Measurements from ENCODE around the gene SLCO2B1.
A peak's percentile ranks its signal among the peaks of the same experiment; 100 is the strongest.

Gene SLCO2B1

DNA sequence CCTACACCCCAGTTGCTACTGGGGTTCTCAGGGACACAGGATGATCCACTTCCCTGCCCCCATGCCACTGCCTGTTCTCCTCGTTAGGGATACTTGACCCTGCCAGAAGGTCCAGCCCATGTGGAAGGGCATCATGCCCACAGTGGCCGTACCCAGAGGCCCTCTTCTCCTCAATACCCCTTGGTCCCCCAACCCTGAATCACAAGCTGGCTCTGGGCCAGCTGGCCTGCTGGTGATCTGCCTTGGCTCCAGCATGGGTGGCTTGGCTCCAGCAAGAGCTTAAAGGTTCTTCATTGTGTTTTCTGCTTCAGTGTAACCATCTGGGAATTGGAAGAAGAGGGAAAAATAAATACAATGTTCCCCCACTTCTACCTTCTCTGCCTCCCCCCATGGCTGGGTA lies 78.6 kb downstream of the SLCO2B1 start:
- Mint-ChIP-seq H3K9me3 (no peaks in the 10 kb centered on the region), H3K4me3 (no peak overlapping the region), H3K4me1 (ENCODE audit: low read depth) (no peaks in the 10 kb centered on the region), H3K27ac (no peak overlapping the region), H3K36me3 (ENCODE audit: low read depth) (no peaks in the 10 kb centered on the region), H3K27me3 (peaks cover 3% of the 10 kb centered on the region)
- DNase-seq = no peak

DNA sequence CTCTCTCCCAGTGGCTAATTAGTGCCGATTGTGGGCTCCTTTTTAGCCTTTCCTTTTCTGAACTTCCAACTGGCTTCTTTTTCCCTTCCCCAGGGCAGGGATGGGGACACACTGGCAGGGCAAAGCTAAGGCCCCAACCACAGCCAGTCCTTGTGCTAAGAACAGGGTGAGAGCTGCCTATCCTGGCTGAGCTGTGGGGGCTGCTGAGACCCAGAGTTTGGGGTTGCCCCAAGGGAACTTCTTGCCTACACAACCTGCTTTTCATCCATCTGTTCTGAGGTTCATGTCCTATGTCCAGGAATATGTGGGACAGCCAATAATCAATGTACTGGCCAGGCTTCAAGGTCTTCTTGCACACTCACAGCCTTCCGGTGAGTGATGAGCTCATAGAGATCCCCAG lies 79.7 kb downstream of the SLCO2B1 start:
- no peak overlapping the region for H3K4me3 Mint-ChIP-seq
- no peak for DNase-seq

DNA sequence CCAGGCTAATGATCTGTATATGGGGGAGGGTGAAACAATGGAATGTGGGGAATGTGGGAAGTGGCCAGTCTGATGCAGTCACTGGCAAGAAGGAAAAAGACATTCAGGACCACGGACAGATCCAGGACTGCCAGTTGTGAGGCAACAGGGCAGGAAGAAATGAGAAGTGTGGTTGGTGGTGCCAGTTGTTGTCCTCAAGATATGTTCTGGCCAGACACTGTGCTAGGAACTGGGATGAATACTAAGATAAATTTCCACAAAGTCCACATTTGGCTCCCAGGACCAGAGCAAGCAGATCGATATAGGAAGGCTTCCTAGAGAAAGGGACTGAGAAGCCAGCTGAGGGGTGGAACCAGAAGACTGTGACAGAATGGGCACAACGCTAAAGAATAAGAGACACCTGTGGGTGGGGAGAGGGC lies 82.9 kb downstream of the SLCO2B1 start:
- H3K4me1 Mint-ChIP-seq (ENCODE audit: low read depth) = no peaks in the 10 kb centered on the region
- H3K27ac Mint-ChIP-seq = no peak overlapping the region
- DNase-seq = no peak
- peaks cover 16% of the 10 kb centered on the region for H3K27me3 Mint-ChIP-seq
- H3K4me3 Mint-ChIP-seq = no peak overlapping the region
- no peaks in the 10 kb centered on the region for H3K36me3 Mint-ChIP-seq (ENCODE audit: low read depth)
- no peaks in the 10 kb centered on the region for H3K9me3 Mint-ChIP-seq

More for the DNA sequence above, 79.7 kb downstream of the SLCO2B1 start:
- peaks cover 4% of the 10 kb centered on the region for H3K27me3 Mint-ChIP-seq
- no peak overlapping the region for H3K27ac Mint-ChIP-seq
- no peaks in the 10 kb centered on the region for H3K9me3 Mint-ChIP-seq
- H3K4me1 Mint-ChIP-seq (ENCODE audit: low read depth) = no peaks in the 10 kb centered on the region
- H3K36me3 Mint-ChIP-seq (ENCODE audit: low read depth) = no peaks in the 10 kb centered on the region

DNA sequence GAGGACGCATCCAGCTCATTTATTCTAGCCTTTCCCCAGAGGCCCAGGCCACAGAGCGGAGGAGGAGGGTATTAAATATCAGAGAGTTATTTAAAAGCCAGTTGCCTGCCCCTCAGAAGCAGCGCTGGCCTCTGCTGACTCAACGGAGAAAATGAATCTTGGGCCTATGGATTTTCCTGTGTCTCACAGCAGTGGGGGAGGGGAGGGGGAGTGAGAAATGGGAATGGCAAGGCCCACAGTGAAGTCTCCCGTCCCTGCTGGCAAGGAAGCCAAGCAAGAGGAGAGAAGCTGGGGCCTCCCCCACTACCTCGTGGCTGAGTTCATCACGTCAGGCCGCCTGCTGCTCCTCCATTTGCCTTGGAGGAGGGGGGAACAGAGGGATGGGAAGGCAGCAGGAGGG lies 85.2 kb downstream of the SLCO2B1 start:
- no peak overlapping the region for H3K4me3 Mint-ChIP-seq
- no peaks in the 10 kb centered on the region for H3K36me3 Mint-ChIP-seq (ENCODE audit: low read depth)
- DNase-seq = no peak
- peaks cover 6% of the 10 kb centered on the region for H3K4me1 Mint-ChIP-seq (ENCODE audit: low read depth)
- no peak overlapping the region for H3K27ac Mint-ChIP-seq
- peaks cover 28% of the 10 kb centered on the region for H3K27me3 Mint-ChIP-seq
- H3K9me3 Mint-ChIP-seq = no peaks in the 10 kb centered on the region

DNA sequence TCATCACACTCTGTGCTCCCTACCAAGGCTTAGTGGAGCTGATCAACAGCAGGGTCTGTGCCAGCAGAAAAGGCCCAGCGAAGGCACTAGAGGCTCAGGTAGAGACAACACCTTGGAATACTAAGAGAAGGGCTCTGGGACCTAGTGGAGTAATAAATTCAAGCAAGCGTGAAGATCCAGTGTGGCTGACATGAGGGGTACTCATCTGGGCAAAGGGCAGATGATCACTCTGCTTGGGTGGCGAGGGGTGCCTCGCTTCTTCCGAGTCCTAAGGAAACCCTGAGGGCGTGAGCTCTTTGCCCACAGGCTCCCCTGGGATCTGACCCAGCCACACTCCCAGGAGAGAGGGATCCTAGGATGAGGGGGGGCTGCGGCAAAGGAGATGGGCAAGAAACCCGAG lies 86.1 kb downstream of the SLCO2B1 start:
- no peak overlapping the region for H3K27ac Mint-ChIP-seq

DNA sequence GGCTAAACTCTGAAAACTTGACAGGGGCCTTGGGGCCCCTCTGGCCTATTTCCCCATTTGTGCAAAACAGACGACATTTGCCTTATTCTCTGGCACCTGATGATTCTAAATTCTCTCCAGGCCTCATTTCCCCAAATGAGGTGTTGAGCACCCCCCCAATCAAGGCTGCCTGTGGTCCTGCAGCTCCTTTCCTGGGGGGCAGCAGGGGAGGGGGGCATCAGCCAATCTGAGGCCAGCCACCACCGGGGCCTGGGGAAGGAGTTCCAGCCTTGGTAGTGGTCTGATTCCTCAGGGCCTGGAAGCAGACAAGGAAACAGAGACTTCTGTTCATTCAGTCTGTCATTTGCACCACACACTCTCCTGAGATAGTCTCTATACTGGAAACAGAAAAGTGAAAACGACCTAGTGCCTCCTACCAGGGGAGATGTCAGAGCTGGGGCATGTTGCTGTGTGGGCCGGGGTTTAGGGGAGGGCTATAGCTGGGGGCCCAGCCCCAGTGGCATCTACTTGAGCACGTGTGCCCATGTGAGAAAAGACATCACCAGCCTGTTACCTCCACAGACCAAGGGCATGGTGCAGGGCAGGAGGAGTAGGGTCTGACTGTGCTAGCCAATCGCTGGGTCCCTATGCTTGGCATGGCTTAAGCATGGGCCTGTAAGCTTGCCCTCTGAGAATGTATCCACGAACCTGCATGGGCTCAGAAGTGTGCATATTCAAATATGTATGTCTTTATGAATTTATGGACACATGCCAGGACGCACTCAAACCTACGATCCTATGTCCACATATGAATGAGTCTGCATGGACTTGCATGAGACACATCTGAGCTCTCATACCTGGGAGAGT lies 87.9 kb downstream of the SLCO2B1 start:
- Mint-ChIP-seq H3K4me3 (no peak overlapping the region), H3K9me3 (no peaks in the 10 kb centered on the region), H3K27ac (no peak overlapping the region), H3K4me1 (ENCODE audit: low read depth) (peaks cover 11% of the 10 kb centered on the region), H3K27me3 (peaks cover 46% of the 10 kb centered on the region), H3K36me3 (ENCODE audit: low read depth) (no peaks in the 10 kb centered on the region)
- no peak for DNase-seq

More for the DNA sequence above, 86.1 kb downstream of the SLCO2B1 start:
- no peak for DNase-seq
- H3K27me3 Mint-ChIP-seq = peaks cover 28% of the 10 kb centered on the region
- peaks cover 6% of the 10 kb centered on the region for H3K4me1 Mint-ChIP-seq (ENCODE audit: low read depth)
- no peaks in the 10 kb centered on the region for H3K36me3 Mint-ChIP-seq (ENCODE audit: low read depth)
- no peaks in the 10 kb centered on the region for H3K9me3 Mint-ChIP-seq
- H3K4me3 Mint-ChIP-seq = no peak overlapping the region

DNA sequence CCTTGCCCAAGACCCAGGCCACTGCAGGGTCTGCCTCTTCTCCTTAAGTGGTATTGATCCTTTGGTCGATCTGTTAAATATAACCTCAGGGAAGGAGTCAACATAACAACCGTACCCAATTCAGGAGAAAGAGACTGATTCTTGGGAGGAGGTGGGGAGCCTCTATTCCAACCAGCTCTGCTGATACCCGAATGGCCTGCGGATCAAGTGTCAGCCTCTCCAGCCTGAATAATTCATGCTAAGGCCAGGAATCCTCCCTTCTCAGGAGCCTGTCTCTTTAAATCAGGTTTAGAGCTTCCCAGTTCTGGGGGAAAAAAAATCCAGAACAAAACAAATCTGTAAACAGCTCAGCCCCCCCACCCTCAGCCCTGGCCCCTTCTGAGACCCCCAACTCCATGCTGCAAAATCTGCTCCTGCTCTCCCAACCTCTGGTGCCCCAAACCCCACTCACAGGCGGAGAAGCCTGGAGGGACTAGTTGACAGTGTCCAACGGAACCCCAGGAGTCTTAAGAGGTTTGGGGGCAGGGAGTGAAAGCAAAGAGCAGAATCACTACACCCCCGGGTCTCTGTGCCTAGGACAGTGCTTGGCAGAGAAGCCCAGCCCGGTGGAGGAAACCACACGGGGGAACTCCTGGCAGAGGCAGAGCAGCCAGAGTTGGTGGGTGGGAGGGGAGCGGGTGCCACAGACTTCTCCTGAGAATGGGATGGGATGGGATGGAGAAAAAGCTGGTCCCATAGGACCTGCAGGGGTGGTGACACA lies 88.8 kb downstream of the SLCO2B1 start:
- DNase-seq = no peak
- Mint-ChIP-seq H3K4me1 (ENCODE audit: low read depth) (peaks cover 11% of the 10 kb centered on the region), H3K9me3 (no peaks in the 10 kb centered on the region), H3K4me3 (peak overlapping the region; percentile 73), H3K36me3 (ENCODE audit: low read depth) (no peaks in the 10 kb centered on the region), H3K27me3 (peaks cover 50% of the 10 kb centered on the region), H3K27ac (no peak overlapping the region)

DNA sequence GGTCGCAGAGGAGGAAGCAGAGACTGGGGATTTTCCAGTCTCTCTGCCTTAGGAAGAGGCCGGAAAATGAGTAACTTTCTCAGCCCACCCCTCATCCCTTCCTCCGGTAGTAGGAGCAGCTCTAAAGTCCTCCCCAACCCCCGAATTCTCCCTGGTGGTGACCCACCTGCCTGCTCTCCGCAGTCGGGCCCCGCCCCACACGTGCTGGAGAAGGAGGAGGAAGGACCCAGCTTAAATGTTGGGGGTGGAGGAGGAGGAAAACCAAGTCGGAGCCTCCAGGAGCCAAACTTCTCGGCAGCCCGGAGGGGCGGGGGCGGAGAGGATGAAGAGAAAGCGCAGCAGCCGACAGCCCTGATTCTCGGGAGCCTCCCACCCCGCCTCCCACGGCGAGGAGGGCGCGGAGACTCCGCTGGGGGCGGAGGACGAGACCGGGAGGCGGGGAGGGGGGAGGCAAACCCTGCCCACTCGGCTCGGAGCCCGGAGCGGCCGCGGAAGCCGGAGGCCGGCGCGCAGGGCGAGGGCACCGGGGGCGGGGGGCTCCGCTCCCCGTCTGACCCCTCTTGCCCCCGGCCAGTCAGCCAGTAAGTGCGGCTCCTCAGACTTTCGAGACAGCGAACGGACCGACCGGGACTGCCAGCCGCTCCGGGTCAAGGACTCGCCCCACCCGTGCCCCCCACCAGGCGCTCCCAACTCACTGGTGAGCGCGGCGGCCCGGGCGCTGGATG lies 89.6 kb downstream of the SLCO2B1 start, which contains the start of gene TPBGL:
Gene TPBGL (plus strand): TSS at position 464 of the 725 bp plus-strand sequence. CDS start 276 bp downstream, outside the sequence.
- H3K27me3 Mint-ChIP-seq = peaks cover 50% of the 10 kb centered on the region
- H3K27ac Mint-ChIP-seq = no peak within 1 kb of the TSS
- H3K4me1 Mint-ChIP-seq (ENCODE audit: low read depth) = peaks cover 11% of the 10 kb centered on the region
- no peak for DNase-seq
- H3K9me3 Mint-ChIP-seq = no peaks in the 10 kb centered on the region
- peak within 1 kb of the TSS; percentile 73 for H3K4me3 Mint-ChIP-seq
- no peaks in the 10 kb centered on the region for H3K36me3 Mint-ChIP-seq (ENCODE audit: low read depth)

DNA sequence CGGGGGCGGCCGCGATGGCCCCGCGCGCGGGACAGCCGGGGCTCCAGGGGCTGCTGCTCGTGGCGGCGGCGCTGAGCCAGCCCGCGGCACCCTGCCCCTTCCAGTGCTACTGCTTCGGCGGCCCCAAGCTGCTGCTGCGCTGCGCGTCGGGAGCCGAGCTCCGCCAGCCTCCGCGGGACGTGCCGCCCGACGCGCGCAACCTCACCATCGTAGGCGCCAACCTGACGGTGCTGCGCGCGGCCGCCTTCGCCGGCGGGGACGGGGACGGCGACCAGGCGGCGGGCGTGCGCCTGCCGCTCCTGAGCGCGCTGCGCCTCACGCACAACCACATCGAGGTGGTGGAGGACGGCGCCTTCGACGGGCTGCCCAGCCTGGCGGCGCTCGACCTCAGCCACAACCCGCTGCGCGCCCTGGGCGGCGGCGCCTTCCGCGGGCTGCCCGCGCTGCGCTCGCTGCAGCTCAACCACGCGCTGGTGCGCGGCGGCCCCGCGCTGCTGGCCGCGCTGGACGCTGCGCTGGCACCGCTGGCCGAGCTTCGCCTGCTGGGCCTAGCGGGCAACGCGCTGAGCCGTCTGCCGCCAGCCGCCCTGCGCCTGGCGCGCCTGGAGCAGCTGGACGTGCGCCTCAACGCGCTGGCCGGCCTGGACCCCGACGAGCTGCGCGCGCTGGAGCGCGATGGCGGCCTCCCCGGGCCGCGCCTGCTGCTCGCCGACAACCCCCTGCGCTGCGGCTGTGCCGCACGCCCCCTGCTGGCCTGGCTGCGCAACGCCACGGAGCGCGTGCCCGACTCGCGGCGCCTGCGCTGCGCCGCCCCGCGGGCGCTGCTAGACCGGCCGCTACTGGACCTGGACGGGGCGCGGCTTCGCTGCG lies 90.4 kb downstream of the SLCO2B1 start:
- Mint-ChIP-seq H3K27ac (no peak overlapping the region), H3K4me3 (peak overlapping the region; percentile 70), H3K4me1 (ENCODE audit: low read depth) (peaks cover 11% of the 10 kb centered on the region), H3K36me3 (ENCODE audit: low read depth) (no peaks in the 10 kb centered on the region), H3K27me3 (peaks cover 43% of the 10 kb centered on the region), H3K9me3 (no peaks in the 10 kb centered on the region)
- peak; percentile 95 for DNase-seq

DNA sequence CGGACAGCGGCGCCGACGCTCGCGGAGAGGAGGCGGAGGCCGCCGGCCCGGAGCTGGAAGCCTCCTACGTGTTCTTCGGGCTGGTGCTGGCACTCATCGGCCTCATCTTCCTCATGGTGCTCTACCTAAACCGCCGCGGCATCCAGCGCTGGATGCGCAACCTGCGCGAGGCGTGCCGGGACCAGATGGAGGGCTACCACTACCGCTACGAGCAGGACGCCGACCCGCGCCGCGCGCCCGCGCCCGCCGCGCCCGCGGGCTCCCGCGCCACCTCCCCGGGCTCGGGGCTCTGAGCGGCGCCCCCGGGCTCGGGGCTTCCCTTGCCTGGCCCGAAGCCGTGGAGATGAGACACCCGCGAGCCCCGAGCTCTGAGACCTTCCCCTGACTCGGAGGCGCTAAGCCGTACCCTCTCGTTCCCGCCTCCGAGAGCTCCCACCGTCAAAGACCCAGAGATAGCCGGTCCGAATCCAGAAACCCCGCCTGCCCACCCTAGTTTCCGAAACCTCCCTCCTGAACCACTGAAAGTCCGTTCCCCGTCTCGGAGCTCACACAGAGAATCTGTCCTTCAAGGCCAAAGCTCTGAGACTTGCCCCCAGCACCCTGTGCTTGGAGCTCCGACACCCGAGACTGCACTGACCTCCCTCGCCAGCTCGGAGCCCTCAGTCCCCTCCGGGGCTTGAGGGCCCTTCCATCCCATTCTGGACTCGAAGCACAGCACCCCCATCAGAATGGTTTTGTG lies 91.2 kb downstream of the SLCO2B1 start:
- Mint-ChIP-seq H3K4me1 (ENCODE audit: low read depth) (peaks cover 11% of the 10 kb centered on the region), H3K27ac (peak overlapping the region; percentile 40), H3K9me3 (no peaks in the 10 kb centered on the region), H3K27me3 (peaks cover 38% of the 10 kb centered on the region), H3K36me3 (ENCODE audit: low read depth) (no peaks in the 10 kb centered on the region), H3K4me3 (peak overlapping the region; percentile 70)
- DNase-seq = no peak

DNA sequence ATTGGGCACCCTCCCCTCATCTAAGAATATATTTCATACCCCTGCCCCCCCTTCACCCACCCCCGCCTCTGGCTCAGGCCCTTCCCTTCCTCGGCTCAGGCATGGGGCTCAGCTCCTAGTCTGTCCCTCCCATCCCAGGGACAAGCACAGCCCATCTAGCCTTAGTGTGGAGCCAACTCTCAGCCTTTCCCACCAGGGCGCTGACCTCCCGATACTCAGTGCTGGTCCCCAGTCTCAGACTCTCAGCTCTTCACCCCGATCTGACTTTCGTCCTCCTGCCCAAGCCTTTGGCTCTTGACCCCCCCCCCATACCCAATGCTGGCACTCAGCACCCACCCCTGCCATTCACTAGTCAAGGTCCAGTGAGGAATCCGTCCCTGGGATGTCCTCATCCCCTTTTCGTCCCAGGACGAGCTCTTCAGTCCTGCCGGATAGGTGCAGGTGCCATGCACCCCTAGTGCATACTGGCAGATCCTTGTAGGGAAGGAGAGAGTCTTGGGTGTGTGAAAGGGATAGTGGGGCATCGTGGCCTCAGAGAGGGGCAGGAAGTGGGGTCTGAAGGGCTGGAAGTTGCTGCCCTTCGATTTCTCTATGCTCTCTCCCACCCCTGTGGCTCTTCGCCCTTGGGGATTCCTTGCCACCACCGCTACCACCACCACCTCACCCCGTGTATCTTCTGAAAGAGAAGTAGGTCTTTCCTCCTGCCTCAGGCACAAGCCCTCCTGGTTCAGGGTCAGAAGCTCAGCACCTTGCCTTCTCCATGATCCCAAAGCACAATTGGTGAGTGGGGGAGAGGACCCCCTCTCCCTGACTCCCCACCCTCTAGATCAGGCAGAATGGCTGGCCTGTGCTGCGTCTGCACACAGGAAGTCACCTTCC lies 92.1 kb downstream of the SLCO2B1 start:
- H3K27ac Mint-ChIP-seq = no peak overlapping the region
- H3K27me3 Mint-ChIP-seq = peaks cover 38% of the 10 kb centered on the region
- DNase-seq = peak; percentile 26
- H3K9me3 Mint-ChIP-seq = no peaks in the 10 kb centered on the region
- H3K4me1 Mint-ChIP-seq (ENCODE audit: low read depth) = peaks cover 11% of the 10 kb centered on the region
- peak overlapping the region; percentile 68 for H3K4me3 Mint-ChIP-seq
- no peaks in the 10 kb centered on the region for H3K36me3 Mint-ChIP-seq (ENCODE audit: low read depth)

DNA sequence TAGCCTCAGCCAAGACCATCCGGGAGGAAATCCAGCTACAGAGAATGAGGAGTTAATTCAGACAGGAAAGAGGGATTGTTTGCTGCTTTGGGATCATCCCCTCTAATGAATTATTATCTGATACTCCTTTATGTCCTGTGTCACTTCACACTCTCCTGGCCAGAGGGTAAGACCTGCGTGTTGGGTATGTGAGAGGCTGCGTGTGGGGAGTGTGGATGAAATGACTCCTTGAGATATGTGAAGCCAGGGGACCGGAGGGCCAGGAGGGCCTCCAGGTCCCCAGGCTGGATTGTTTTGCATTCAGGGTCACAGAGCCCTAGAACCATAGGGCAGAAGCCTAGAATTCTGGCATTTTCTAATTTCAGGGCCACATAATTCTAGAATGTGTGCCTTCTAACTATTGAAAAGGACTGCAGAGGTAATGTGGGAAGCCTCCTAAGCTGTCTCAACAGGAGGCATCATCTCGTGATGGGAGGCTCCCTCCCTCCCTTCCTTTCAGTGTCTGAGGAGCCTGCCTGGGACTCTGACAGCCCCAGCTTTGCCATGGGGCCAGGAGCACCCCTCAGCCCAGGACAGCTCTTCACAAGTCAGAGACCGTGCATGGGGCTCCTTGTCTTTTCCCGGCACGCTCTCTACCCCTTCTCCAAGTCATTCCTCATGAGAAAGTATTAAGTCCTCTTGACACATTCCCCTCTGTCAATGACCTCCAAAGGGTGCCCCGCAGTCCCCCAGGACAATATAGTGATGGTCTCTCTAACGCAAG lies 93.3 kb downstream of the SLCO2B1 start:
- H3K36me3 Mint-ChIP-seq (ENCODE audit: low read depth) = no peaks in the 10 kb centered on the region
- H3K27me3 Mint-ChIP-seq = peaks cover 34% of the 10 kb centered on the region
- H3K4me1 Mint-ChIP-seq (ENCODE audit: low read depth) = peaks cover 14% of the 10 kb centered on the region
- DNase-seq = no peak
- no peak overlapping the region for H3K4me3 Mint-ChIP-seq
- no peaks in the 10 kb centered on the region for H3K9me3 Mint-ChIP-seq
- H3K27ac Mint-ChIP-seq = no peak overlapping the region

All from activated T-cell treated with anti-CD3 and anti-CD28 coated beads, Interleukin-2, amount 50 U/mL, for 24 hours (primary cell).